Activated T-helper 9 cell treated with anti-CD3 and anti-CD28 coated beads, Interleukin-2, amount 50 U/mL, for 16 hours (primary cell): ENCODE data around the gene GLI3.

Experiments used
- DNase-seq: peaks from one replicate; pipeline ENCODE4 v3.0.0-alpha.2; 2020; ENCODE audit warnings: low read depth

The GLI3 gene

GRCh38 chr7:42105554-42106358, 131.3 kb downstream of the GLI3 start:
- no peak for DNase-seq

DNA sequence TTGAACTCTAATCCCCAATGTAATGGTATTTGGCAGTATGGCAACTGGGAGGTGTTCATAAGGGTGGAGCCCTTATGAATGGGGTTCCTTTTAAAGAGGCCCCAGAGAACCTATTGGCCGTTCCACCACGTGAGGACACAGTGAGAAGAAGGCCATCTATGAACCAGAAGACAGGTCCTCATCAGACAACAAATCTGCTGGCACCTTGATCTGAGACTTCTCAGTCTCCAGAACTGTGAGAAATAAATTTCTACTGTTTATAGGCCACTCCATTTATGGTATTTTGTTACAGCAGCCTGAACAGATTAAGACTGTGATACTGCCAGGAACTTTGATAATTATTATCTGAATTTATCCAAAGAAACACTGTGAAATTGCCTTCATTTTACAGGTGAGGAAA, 132.3 kb downstream of the GLI3 start:
- DNase-seq = no peak

DNA sequence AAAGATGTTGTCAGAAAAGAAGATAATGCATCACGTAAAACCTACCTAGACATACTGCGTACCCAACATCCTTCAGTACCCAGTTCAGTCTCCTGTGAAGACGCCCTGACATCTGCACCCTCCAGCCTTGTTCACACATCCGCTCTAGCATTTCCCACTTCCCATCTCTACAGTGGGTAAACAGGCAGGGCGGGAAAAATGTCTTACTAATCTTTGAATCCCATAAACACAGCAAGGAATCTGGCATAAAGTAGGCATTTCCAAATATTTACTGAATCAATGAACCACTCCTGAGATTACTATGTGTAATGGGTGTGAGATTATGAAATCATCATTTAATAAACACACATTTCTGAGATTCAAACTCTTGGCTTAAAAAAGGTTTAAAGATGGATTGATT, 132.8 kb downstream of the GLI3 start:
- no peak for DNase-seq

DNA sequence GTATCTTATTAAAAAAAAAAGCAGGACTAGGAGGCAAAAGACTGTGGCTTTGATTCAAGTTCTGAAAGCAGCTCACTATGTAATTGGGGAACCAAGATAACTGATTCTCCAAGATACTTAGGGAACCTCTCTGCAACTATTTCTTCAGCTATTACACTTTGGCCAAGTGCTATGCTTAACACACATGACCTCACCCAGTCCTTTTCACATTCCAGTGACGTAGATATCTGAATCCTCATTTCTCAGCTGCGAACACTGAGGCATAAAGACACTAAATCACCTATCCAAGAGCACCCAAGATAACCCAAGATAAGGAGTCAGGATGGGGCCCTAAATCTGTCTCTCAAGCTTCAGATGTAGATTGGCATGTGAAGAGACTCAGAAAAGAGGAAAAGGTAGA, 133.6 kb downstream of the GLI3 start:
- DNase-seq = no peak

- DNase-seq = no peak
These were observed 134.0 kb downstream of the GLI3 start for GRCh38 chr7:42103020-42103419.

DNA sequence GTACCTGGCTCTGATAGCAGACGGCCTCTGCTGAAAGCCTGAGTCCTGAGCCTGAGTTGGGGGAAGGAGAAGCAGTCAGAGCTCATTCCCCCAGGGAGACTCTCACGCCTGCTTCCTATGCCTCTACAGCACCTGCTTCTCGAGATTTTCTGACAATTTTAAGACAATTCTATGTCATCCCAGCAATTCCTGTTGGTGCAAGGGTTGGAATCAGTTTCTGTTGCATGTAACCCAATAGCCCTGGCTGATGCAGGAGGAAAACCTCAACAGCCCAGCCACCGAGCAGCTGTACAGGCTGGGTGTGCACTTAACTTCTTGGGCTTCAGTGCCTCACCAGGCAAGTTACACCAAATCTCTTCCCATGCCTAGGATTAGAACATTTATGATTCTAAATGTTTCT, 134.7 kb downstream of the GLI3 start:
- no peak for DNase-seq

DNA sequence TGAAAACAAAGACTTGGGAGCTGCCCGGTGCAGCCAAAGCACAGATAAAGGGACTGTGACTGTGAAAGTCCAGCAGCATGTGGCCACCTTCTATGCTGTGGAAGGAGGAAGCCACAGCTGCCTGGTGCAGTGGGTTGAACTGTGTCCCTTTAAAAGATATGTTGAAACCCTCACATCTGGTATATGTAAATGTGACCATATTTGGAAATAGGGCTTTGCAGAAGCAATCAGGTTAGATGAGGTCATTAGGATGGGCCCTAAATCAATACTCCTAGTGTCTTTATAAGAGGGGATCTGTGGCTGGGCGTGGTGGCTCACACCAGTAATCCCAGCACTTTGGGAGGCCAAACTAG, 136.9 kb downstream of the GLI3 start:
- no peak for DNase-seq

- DNase-seq = no peak
These were observed 137.4 kb downstream of the GLI3 start for GRCh38 chr7:42099470-42100155.

- DNase-seq = no peak
These were observed 137.9 kb downstream of the GLI3 start for GRCh38 chr7:42099066-42099465.

DNA sequence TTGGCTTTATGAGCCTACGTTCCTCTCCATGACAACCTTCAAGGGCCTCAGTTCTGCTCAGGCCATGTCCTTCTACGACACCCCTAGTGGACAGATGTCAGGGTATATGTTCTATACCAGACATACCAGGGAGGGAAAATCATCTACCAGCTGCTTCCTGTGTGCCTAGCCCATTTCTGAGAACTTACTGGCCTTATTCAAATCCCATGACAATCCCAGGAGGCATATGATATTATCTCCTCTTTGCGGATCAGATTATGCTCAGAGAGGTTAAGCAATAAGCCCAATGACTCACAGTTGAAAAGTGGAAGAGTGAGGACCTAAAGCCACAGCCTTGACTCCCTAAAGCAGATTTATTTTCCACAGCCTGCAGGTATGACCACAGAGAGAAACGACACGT, 139.3 kb downstream of the GLI3 start:
- DNase-seq = no peak

DNA sequence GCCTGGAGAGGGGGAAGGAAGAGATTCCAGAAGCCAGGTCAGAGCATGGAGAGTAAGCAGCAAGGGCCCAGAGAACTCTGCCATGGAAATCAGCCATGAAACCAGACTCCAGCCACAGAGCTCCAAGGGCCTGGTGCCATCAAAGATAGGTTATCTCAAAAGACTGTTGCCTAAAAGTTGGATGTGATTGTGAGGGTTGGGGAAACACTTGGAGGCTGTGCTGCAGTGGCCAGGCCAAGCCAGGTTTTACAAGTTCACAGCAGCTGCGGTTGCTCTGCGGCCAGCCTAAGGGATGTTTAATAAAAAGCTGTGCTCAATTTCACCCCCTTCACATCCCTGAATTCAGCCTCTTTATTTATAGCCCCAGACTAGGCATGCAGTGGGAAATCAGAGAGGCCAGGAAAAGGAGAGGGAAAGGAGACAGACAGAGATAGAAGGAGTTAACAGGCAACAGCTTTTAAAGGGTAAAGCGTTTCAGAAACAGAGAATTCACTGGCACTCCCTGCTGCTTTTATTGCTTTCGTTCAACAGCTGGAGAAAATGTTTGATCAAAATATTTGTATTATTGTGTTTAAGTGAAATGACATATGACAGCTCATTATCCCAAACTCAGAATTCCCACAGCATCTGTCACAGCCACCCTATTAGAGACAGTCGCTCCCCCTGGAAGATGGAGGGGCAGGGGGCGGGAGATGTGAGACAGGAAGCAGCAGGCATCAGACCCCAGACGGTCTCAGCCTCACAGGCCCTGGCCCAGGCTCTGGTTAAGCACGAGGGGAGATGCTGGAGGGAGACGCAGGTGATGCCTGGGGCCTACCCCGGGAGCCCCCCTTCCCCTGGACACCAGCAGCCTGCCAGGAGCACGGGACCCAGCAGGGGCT, 140.1 kb downstream of the GLI3 start:
- DNase-seq = no peak

DNA sequence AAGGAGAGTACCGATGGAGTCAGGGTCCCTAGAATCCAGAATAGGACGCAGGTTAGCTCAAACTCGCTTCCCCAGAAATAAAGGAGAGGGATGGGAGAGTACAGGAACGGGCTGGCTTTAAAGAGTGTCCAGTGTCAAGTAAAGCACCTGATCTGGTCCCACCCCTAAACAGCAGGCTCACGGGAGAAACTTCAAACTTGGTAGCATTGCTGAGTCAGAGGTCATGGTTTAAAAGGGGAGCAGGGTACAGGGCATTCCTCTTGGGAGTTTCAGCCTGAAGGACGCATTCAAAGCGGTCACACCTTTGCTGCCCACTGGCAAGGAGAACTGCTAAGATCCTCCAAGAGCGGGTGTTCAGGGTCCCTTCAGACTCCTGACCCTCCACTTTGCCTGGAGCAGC, 140.7 kb downstream of the GLI3 start:
- no peak for DNase-seq

- no peak for DNase-seq
These were observed 141.2 kb downstream of the GLI3 start for GRCh38 chr7:42095791-42096190.

DNA sequence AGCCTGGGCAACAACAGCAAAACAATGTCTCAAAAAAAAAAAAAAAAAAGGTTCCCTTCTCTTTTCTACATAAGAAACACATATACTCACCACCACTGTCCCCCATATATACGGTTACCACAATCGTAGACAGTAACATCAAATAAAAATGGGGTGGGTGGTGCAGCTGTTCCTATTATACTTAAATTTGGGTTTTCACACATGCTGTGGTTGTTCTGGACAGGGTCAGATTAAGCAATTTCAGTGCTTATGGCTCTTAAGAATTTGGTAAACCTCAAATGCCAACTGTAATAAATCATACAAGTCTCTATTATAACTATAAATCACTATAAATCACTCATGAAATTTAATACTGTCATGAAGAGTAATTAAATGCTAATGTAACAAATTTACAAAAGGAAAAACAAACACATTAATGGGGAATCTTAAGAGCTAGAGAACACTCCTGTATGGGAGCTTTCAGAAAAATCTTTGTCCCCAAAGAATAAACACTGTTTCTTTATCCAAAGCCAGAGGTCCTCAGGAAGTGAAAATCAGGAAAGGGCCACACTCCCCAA, 143.6 kb downstream of the GLI3 start:
- DNase-seq = no peak

DNA sequence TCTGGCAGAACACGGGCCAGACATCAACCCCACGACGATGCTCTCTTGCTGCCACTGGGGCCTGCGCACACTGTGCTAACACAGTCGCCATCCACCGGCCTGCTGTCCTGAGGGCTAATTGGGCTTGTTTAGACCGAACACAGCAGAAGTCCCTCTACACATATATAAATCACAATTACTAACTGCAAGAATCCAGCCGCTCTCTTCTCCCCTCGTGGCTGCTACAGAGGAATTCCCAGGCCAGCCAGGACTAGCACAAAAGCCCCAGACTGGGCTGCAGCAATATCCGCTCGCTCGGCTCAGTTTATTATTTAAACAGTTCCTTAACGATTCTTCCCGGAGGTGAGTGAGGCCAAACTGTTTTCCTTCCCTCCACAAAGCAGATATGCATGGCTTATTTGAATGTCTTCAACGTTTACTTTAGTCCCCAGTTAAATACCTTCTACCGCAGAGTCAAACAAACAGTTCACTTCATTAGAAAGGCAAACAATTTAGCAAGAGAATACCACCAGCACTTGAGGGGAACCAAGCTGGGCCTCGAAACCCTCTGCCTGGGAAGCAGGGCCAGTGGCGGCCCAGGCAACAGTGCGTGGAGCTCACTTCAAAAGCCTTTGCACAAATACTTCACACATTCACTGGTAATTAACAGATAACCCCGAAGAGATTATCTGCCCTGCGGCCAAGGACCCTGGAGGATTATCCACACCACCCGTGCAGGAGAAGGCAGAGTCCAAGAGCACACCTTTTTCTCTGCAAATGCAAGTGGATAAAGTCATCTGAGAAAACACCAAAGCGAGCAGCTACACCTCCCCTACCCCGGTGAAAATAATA, 145.3 kb downstream of the GLI3 start:
- DNase-seq = no peak

DNA sequence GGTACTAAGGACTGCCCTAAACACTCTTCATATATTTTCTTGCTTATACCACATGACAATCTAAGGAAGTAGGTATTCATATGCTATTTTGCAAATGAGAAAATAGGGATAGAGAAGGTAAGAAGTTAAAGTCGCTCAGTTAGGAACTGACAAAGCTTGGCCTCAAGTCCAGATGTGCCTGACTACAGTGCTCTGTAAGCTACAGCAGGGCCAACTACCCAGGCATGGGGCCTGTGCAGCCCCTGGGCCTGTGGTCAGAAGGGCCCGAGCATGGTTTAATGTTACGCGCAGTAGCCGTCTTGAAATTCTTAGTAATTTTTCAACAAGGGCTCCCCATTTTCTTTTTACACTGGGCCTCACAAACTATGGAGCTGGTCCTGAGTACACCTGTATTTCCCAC, 146.2 kb downstream of the GLI3 start:
- DNase-seq = no peak

- no peak for DNase-seq
These were observed 147.0 kb downstream of the GLI3 start for GRCh38 chr7:42090056-42090455.

GRCh38 chr7:42087616-42088015, 149.4 kb downstream of the GLI3 start:
- DNase-seq = no peak

GRCh38 chr7:42085531-42085930, 151.5 kb downstream of the GLI3 start:
- no peak for DNase-seq

DNA sequence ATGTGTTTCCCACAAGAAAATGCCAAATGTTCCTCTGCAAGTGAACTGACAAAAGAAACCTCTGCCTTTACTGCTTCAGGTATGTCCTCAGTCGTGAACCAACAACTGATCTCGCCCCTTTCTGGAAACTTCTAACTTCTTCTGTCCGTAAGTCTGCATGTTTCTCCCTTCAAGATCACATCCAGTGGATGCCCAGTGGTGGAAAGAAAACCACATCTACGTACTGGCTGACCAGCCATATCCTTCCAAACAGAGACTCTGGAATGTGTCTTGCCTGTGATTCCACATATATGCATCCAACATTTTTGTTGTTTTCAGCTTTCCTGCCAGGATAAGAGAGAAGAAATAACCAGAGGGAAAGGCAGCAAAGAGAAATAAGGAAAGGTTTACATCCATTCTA, 152.7 kb downstream of the GLI3 start:
- no peak for DNase-seq

GRCh38 chr7:42083284-42083683, 153.7 kb downstream of the GLI3 start:
- no peak for DNase-seq

DNA sequence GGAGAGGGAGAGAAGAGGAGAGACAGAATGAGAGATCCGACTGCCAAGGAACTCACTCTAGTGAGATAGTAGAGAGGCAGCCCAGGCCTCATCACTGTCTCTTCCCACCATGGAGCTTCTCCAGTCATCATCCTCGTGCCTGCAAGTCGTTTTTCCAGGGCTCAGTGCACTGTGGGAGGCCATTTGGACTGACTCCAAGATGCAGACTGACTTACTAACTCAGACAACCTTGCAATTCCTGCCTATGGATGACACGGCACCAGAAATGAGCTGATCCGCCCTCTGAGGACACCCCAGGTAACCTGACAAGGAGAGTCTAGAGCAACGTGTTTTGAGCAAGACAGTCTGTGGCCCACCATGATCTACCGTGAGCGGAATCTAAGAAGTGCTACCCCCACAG, 154.9 kb downstream of the GLI3 start:
- no peak for DNase-seq
